Hematopoietic multipotent progenitor cell treated with erythropoietin and hydrocortisone succinate and interleukin-3 and kit ligand, for 15 days (in vitro differentiated cells): ENCODE results near the gene ATP13A5.

ENCODE experiments used
- DNase-seq: peaks from one replicate; pipeline ENCODE4 v3.0.0-alpha.2; 2015; ENCODE audit warnings: low spot score

Gene ATP13A5

DNA sequence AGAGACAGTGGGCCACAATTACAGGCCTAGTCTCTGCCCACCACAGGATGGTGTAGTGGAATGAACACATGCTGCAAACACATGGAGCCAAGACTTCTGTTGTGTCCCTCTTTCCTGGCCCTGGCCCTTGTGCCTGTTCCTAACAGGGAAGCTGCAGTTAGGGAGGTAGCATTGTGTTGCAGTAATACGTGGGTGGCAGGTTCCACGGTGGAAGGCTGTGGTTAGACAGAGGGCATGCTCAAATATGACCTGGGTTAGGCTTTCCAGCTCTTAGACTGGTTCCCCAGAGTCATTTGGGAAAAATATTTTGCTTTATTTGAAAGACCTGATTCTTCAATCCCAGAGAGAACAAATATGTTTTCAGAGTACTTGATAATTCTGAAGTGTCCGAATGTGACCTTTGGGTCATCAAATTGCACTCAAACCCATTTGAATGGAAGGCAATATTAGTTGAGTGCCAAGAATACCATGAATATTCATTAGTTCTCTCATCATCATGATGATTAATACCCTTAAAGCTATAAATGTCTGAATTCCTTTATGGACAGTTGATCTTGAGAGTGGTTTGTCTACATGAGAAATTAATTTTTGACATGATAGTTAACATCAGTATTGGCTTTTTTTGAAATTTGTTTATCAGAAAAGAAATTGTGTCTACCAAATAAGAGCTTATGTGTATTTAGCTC, 109.1 kb downstream of the ATP13A5 start:
- no peak for DNase-seq

DNA sequence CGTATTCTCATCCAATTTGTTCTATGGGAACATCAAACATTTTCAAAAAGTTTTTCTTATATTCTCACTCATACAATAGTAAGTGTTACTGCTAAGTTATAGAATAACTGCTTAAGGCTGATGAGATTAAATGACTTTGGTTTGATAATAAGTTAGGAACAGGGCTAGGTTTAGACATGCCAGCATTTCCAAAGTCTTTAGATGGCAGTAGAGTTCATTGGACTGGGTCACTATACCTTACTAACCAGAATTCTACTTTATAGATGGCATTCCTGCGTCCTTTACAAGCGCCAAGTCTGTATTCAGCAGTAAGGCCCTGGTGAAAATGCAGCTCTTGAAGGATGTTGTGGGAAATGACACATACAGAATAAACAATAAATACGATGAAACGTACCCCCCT, 115.8 kb downstream of the ATP13A5 start:
- DNase-seq, result no peak

DNA sequence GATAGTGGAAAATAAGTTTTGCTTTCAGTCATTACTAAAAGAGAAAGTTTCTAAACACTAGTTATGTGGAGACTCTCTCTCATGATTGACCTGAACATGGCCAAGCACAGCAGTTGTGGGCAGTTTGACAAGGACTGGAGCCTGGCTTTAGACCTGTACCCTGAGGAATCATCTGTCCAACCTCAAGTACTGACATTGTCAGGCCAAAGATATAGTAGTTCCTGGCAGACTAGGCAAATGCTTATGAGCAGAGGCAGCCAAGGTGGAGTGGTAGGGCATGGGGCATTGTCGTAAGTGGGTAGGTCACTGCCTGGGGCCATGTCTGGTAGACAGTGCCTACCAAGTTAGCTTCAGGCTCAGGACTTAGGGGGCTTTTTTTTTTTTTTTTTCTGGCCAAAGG, 116.6 kb downstream of the ATP13A5 start:
- no peak for DNase-seq

DNA sequence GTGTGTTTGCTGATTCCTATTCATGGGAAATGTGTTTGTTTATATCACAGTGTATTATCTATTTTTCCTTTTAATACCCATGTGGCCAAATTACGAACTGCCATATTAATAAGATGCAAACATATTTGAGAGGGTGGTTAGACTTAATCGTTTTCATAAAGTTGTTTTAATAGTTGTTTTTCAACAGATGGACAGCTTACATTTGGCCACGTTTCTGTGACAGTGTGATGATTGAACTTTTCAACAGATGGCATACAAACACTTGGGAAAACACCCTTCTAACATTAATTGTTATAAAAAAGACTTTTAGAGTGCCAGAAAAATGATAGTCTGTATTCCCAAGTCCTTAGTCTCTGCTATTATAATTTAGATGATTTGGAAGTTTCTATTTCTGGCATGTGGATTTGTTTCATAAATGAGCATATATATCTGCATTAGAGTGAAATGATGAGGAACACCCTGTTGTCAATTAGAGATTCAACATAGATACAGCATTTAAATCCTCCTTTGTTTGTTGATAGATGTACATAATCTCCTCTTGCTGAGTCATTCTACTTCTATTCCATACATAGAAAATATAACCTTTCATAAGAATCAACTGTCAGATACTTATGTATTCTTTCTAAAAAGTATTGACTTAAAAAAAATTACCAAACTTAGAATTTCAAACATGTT, 124.4 kb downstream of the ATP13A5 start:
- no peak for DNase-seq

DNA sequence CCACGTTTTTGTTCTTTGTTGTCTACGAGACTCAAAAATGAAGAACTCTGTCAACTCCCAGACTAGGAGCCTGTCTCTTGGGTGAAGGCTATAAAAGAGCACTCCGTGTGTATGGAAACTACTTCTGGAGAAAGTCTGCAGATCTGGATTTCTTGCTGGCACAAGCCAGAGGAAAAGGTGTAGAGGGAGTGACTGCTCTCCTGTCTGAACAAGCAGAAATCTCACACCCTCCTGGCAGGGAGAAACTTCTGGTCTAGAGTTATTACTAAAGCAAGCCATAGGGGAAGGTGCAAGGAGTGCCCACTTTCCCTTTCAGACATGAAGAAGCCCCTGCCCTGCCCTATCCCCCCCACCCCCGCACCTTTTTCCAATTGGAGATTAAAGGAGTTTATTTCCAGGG, 128.1 kb downstream of the ATP13A5 start:
- no peak for DNase-seq

DNA sequence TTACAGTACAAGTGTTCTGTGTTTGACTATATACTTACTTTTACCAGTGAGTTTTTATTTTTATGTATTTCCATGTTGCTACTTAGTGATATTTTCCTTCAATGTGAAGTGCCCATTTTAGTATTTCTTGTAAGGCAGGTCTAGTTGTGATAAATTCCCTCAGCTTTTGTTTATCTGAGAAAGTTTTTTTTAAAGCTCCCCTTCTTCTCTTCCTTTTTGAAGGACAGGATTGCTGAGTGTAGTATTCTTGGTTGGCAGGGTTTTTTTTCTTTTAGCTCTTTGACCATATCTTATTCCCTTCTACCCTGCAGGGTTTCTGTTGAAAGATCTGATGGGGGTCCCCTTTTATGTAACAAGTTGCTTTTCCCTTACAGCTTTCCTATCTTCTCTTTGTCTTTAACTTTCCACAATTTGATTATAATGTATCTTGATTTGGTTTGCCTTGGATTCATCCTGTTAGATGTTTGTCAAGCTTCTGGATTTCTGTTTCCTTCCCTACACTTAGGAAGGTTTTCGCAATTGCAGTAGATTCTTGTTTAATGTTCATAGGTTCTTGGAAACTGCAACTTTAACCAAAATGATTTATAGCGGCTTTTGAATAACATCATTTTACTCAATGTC, 129.6 kb downstream of the ATP13A5 start:
- DNase-seq, result no peak

- no peak for DNase-seq
Measured at GRCh38 chr3:193243571-193243970, 135.0 kb downstream of the ATP13A5 start.

DNA sequence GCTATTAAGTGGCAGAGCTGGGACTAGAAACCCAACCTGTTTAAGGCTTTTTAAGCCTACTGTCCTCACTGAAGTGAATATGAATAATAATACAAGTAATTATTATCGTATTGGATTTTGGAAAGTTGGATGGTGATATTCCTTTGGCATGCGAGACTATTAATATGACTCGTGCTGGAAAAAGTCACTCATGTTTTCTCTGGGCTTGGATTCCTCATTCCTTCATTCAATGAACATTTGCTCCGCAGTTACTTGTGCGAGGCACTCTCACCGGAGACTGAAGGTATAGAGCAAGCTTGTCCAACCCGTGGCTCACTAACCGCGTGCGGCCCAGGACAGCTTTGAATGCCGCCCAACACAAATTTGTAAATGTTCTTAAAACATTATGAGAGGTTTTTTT, 136.8 kb downstream of the ATP13A5 start:
- no peak for DNase-seq

- DNase-seq, result peak; percentile 35
Measured at GRCh38 chr3:193240850-193241706, 137.5 kb downstream of the ATP13A5 start, which contains the start of gene PLAAT1. TSS of gene PLAAT1 (plus strand) at chr3:193241222. CDS start at chr3:193255651, 14,429 bp downstream.

DNA sequence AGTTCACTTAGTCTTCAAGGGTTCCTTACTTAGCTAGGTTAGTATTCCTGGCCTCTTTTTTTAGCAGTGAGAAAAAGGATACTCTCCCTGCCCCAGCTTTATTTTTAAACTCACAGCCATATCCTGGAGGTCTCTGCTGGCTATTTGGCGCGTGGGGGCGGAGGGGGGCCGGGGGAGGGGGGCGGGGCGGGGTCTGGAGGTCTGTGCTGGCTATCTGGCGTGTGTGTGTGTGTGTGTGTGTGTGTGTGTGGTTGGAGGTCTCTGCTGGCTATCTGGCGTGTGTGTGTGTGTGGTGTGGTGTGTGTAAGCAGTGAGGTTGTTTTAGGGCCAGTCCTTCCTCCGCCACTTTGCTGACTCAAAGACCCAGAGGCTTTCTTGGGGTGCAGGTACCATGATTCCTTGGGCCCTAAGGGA, 138.1 kb downstream of the ATP13A5 start:
- no peak for DNase-seq

GRCh38 chr3:193237030-193237429, 141.5 kb downstream of the ATP13A5 start:
- DNase-seq, result no peak

DNA sequence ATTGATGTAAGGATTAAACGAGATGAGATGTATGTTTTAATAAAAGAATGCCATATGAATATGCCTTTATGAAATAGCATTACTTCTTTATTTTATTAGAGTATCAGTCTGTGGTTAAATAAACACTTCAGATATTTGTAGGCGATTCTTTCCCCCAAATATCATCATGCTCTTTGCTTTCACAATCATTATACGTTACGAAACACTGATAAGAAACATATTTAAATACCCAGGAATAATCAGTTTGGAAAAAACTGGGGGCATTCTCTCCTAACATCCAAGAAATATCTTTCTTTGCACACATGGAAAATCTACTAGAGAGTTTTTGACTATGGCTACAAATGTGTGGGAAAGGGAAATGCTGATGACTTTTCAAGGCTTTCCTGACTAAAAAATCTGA, 142.0 kb downstream of the ATP13A5 start:
- no peak for DNase-seq

DNA sequence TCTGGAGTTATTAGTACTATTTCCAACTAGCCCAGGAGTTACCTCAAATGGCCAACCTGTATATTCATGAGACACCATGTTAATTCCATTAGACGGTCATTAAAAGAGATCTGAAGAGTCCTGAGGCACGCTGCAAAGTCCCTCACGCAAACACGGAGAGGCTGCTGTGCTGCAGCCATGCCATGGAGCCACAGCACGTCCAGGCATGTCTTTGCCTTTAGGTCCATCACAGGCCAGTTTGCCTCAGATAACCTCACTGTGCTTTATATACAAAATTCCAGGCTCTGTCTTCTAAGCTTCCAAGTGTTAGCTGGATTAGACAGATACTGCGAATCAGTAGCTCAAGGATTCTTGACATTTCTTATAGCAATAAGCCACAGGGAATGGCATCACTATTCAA, 147.4 kb downstream of the ATP13A5 start:
- no peak for DNase-seq

- no peak for DNase-seq
Measured at GRCh38 chr3:193230610-193231009, 147.9 kb downstream of the ATP13A5 start.

DNA sequence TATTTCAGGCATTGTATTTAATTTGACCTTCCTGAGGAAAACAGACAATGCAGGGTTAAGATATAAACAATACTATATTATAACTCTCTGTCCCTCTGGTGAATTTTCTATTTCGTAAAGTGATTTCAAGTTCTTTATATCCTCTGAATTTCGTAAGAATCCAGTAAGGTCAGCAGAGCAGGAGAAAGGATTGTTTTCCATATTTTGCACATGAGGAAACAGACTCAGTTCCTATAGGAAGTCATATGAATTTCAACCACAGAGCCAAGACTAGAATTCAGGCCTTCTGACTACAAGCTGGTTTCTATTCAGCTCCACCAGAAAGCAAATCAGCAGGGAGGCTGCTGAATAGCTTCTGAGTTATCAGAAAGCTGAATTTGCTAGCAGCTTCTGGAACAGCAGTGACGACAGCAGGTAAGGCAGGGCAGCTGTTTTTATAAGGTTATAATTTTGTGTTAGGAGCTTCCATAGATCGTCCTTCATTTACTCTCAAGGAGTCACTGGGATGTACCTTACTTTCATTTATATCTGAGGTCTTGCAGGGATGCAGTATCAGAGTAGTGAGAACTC, 148.6 kb downstream of the ATP13A5 start:
- no peak for DNase-seq

DNA sequence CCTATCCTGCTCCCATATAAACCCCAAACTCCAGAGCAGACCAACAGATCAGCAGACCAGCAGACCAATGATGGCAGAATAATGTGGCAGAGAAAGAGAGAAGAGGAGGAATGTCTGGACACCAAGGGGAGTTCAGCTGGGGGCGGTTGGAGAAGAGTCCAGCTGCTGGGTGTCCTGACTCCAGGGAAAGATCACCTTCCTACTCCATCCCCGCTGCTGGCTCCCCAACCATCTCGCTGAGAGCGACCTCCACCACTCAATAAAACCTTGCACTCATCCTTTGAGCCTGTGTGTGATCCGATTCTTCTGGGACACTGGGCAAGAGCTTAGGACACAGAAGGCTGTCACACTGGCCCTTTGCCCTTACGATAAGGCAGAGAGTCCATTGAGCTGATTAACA, 150.3 kb downstream of the ATP13A5 start:
- DNase-seq, result no peak

DNA sequence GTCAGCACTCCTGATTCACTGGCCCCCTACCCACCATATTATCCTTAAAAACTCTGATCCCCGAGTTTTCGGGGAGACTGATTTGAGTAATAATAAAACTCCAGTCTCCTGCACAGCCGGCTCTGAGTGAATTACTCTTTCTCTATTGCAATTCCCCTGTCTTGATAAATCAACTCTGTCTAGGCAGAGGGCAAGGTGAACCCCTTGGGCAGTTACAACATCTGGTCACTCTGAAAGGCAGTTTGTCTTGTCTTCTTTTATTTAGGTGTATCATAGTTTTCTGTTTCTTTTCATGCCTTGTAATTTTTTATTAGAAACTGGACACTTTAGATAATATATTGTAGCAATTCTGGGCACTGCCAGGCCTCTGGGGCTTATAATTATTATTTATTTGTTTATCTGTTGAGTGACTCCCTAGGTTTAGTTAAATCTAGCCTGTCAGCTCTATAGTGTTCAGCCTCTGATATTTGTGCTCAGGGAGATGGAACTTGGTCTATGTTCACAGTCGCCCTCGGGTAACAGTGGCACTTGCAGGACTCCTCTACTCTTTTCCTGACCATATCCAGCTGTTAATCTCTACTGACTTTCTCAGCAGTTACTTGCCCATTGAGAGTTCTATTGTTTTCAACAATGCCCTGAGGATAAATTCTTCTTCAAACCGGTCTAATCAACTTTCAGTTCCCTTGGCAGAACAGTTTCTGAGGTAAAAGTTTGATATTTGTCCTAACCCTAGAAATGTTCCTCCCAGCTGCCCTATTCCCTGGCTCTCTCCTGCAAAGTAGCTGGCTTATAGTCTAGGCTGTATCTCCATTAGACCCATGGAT, 153.0 kb downstream of the ATP13A5 start:
- DNase-seq, result no peak
